Pancreas (tissue), 10 donors: ENCODE data around the gene CCL24. TPM values are rescaled to one million over a fixed set of nuclear protein-coding genes. Genes with fewer than 3 reads are reported as not detected.
"Not testable (repeated sequence)": the region's sequence is repeated elsewhere in the genome, so short reads cannot be mapped to it uniquely, and the experiment has no call there.

Source experiments
- ATAC-seq, 4 donors: fragments of 200-7000 bp; cut with Tn5 transposase; one replicate each; pipeline versions ENCODE4 v1.8.0 to v1.9.1; 2020; ENCODE audit warnings: mild to moderate bottlenecking in 4 of 4, moderate library complexity in 4 of 4
- DNase-seq, 6 donors: peaks; one replicate each; pipeline ENCODE4 v3.0.0-alpha.2; 2020
- FAIRE-seq: peaks from 2 replicates; lab custom pipeline; 2012; peaks lifted over from hg19 to GRCh38; lab: Jason Lieb, UNC
- H3K27ac ChIP-seq, 4 donors: fragments of 200-600 bp; sonication (generic); 1 replicate in 3 of 4; 2 replicates in 1 of 4; pipeline versions ENCODE4 v1.5.0 to v1.8.0; 2020
- H3K27me3 ChIP-seq, 4 donors: fragments of 200-600 bp; one replicate each; pipeline ENCODE4 v1.8.0; 2021
- H3K36me3 ChIP-seq, 3 donors: fragments of 200-600 bp; sonication (generic) in 1 of 3; one replicate each; pipeline versions ENCODE4 v1.5.0 to v1.8.0; 2020 to 2021
- H3K4me1 ChIP-seq, 3 donors: fragments of 200-600 bp; one replicate each; pipeline ENCODE4 v1.8.0; 2021
- H3K4me3 ChIP-seq, 4 donors: fragments of 200-600 bp; sonication (generic) in 2 of 4; one replicate each; pipeline versions ENCODE4 v1.5.0 to v1.8.0; 2020 to 2021
- H3K9me3 ChIP-seq, 4 donors: fragments of 200-600 bp; one replicate each; pipeline ENCODE4 v1.8.0; 2021
- CTCF ChIP-seq, 4 donors: fragments of 200-600 bp; sonication (generic) in 3 of 4; IDR thresholded peaks; one replicate each; pipeline versions ENCODE4 v1.5.0 to v1.8.0; 2021; ENCODE audit warnings: antibody characterized with exemption in 4 of 4
- WGBS, 2 donors: extraction: QIAGEN DNeasy Blood & Tissue Kit; methylation state at CpG; one replicate each; pipeline ENCODE4 v1.1.7; 2013; 5-methylcytosine and 5-hydroxymethylcytosine counted together
- intact Hi-C, 3 donors: fragments of 100-400 bp; cut with DNase I; formaldehyde crosslinking; loops; one replicate each; pipeline versions ENCODE4 v1.11.1 to v1.14.2; 2022
- polyA plus RNA-seq, 2 donors: library from polyadenylated mRNA; stranded (reverse); fragments of 200-250 nt; gene quantifications; one replicate each; pipeline ENCODE4 v1.2.3, GENCODE V29; 2013
- total RNA-seq, 6 donors: library from RNA; stranded (reverse); fragmentation: NEBNext Ultra II Directional in 4 of 6; extraction: Animal tissue kit (Norgen Biotek cat#: 25700) in 4 of 6; gene quantifications; one replicate each; pipeline versions ENCODE4 v1.2.1 to v1.2.4, GENCODE V29; 2021 to 2023
- donor health status: healthy with polysubstance abuse.
- donor health status: DM: no; HTN: no; CAD: no; lungs with moderate emphysema.
- donor health status: DM: no; HTN: no; CAD: no.
- donor health status: control.
- donor health status: control.
- donor health status: Bipolar disorder and iron deficiency.
- donor health status: DM: yes; HTN: yes; CAD: no.
- donor health status: DM: no; HTN: no; CAD: no.
- donor health status: DM: no; HTN: no; CAD: no.
- donor health status: DM: yes; HTN: yes; CAD: no.

CCL24 gene
- total and polyA plus RNA-seq, 8 donors, result 0.37 TPM; not detected in 7

GRCh38 chr7:75854233-75854632 lies 40.6 kb upstream of the CCL24 start:
- H3K9me3 ChIP-seq, result no peaks in the 10 kb centered on the region
- H3K4me3 ChIP-seq, result no peak overlapping the region
- no peaks in the 10 kb centered on the region for H3K27me3 ChIP-seq
- 78 to 88% methylated on average over 5 of the region's 5 CpGs for WGBS, 2 donors
- DNase-seq (no peak), FAIRE-seq (no peak), ATAC-seq (peak in 2 of 4 donors; percentile 52 to 58)
- no peak for TF ChIP-seq CTCF (IDR thresholded peaks at IDR 0.05)
- no peaks in the 10 kb centered on the region for H3K36me3 ChIP-seq
- no peak overlapping the region for H3K27ac ChIP-seq
- H3K4me1 ChIP-seq, result no peaks in the 10 kb centered on the region
- intact Hi-C loops, result no loop called here

- ATAC-seq, result peak in 1 of 4 donors; percentile 47
- intact Hi-C loops, result no loop called here
Observed at GRCh38 chr7:75850235-75850634, 36.6 kb upstream of the CCL24 start.

GRCh38 chr7:75849573-75849972 lies 36.0 kb upstream of the CCL24 start:
- no peak overlapping the region for H3K27ac ChIP-seq
- ATAC-seq (no peak), DNase-seq (no peak), FAIRE-seq (no peak)
- no peaks in the 10 kb centered on the region for H3K9me3 ChIP-seq
- 56 to 66% methylated on average over 3 of the region's 3 CpGs for WGBS, 2 donors
- H3K36me3 ChIP-seq, result no peaks in the 10 kb centered on the region
- H3K4me1 ChIP-seq, result no peaks in the 10 kb centered on the region
- TF ChIP-seq CTCF (IDR thresholded peaks at IDR 0.05), result no peak
- intact Hi-C loops, result no loop called here
- H3K27me3 ChIP-seq, result no peaks in the 10 kb centered on the region
- H3K4me3 ChIP-seq, result no peak overlapping the region

More at GRCh38 chr7:75850235-75850634, 36.6 kb upstream of the CCL24 start:
- TF ChIP-seq CTCF (IDR thresholded peaks at IDR 0.05), result no peak
- no peak for DNase-seq
- no peak overlapping the region for H3K27ac ChIP-seq
- H3K4me1 ChIP-seq, result no peaks in the 10 kb centered on the region
- no peaks in the 10 kb centered on the region for H3K36me3 ChIP-seq
- no peaks in the 10 kb centered on the region for H3K27me3 ChIP-seq
- WGBS, 2 donors, result 66 to 67% methylated on average over 4 of the region's 4 CpGs
- no peak for FAIRE-seq
- H3K9me3 ChIP-seq, result no peaks in the 10 kb centered on the region
- no peak overlapping the region for H3K4me3 ChIP-seq

GRCh38 chr7:75847707-75848106 lies 34.1 kb upstream of the CCL24 start:
- no peak for TF ChIP-seq CTCF (IDR thresholded peaks at IDR 0.05)
- H3K4me1 ChIP-seq, result no peaks in the 10 kb centered on the region
- H3K36me3 ChIP-seq, result no peaks in the 10 kb centered on the region
- FAIRE-seq (no peak), ATAC-seq (peak in 1 of 4 donors; percentile 27), DNase-seq (no peak)
- intact Hi-C loops, result no loop called here
- H3K27ac ChIP-seq, result no peak overlapping the region
- no peaks in the 10 kb centered on the region for H3K9me3 ChIP-seq
- H3K4me3 ChIP-seq, result no peak overlapping the region
- no peaks in the 10 kb centered on the region for H3K27me3 ChIP-seq
- WGBS, 2 donors, result 72 to 78% methylated on average over 7 of the region's 7 CpGs

GRCh38 chr7:75845132-75845531 lies 31.5 kb upstream of the CCL24 start:
- H3K36me3 ChIP-seq, FAIRE-seq, H3K4me1 ChIP-seq, H3K4me3 ChIP-seq, H3K27me3 ChIP-seq, ATAC-seq, intact Hi-C loops, H3K9me3 ChIP-seq, H3K27ac ChIP-seq, DNase-seq: not testable (repeated sequence)
- WGBS, 2 donors, result 68 to 77% methylated on average over 6 of the region's 6 CpGs
